Panc1 (cell line): ENCODE data around the gene RABL6.

Experiments used
- CTCF ChIP-seq: fragments of 450-650 bp; IDR thresholded peaks from 2 replicates; pipeline ENCODE4 v1.5.1; 2017; ENCODE audit warnings: mild to moderate bottlenecking
- POLR2AphosphoS5 ChIP-seq: IDR thresholded peaks from 2 replicates; pipeline ENCODE4 v1.6.1; 2012; ENCODE audit warnings: mild to moderate bottlenecking, low read depth, low read length, moderate library complexity

- no peak for TF ChIP-seq CTCF
- TF ChIP-seq POLR2AphosphoS5: no peak
Measured at GRCh38 chr9:136876476-136876875, 68.7 kb downstream of the RABL6 start.
